Fibroblast of skin of scalp (primary cell): ENCODE results near the gene TEX36.
"Not testable (repeated sequence)": the region's sequence is repeated elsewhere in the genome, so short reads cannot be mapped to it uniquely, and the experiment has no call there.

Experiments
- DNase-seq: peaks from one replicate; pipeline ENCODE4 v3.0.0-alpha.2; 2013

Gene TEX36

DNA sequence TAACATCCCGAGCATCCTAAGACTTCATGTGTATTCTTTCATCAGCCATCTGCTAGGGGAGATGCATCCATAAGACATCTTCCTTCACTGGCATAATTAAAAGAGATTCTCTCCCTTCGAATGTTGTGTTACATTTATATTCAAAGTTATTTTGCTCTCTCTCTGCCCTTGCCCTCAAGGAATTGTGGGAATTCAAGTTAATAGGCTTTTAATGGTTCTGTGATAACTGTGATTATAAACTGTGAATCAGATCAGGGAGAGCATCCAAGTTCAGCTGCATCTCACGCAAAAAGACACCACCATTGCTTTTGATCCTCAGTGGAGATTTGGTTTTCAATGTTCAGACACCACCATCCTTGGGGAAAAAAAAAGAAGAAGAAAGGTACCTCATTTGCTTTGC is 9.2 kb upstream of the TEX36 start:
- no peak for DNase-seq

DNA sequence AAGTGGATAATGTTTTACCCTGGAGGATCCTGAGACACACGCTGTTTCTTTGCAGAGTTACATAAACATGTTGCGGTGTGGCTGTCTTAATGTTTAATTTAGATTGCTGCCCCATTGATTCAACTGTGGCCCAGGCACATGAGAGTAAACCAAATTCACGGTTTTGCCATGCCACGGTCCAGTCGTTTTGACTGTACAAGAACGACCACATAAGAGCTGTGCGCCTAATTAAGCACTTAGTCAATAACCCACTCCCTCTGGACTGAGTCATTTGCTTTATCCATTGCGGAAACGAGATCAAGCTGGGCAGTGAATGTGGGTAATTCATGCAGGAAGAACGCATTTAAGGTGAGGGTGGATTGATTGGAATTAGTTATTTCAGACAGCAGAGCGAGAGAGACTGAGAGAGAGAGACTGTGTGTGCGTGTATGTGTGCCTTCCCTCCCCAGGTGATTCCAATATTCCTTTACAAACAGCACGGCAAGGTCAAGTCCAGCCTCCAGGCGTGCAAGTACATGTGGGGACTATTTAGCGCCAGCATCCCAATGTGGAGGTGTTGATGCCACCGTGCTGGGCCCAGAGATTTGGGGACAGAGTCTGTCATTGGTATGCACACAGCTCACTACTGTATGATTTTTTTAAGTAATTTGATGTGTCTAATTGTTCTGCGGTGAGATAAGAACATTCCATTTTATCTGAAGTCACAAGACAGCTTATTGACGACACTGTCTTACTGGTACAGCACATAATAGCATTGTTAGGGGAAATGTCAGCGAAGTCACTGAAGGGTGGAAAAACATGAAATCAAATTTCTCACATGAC is 8.4 kb upstream of the TEX36 start:
- DNase-seq: no peak

DNA sequence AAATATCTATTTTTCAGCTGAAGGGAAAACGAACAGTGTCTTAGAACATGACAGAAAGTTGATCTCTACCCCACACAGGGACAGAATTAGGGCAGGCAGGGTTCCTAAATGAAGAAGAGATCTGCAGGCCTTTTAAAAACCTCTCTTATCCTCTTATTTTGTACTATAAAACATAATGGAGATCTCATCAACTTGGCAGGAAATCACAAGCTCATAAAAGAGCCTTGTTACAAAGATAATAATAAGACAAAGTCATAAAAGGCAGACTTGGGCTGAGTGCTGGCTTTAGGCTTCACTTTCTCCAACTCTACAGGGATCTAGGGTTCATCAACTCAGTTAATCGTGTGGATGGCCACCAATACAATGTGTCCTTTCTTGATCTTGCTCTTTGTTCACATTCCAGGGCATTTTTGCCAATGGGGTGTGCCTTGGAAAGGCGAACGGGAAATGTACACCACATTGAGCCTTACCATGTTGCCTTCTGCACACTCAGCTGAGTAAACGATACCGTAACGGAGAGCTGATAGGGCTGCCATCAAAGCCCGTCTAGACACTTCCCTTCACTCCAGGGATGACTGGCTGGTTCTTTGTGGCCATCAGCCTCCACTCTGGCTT is 7.1 kb upstream of the TEX36 start:
- no peak for DNase-seq

DNA sequence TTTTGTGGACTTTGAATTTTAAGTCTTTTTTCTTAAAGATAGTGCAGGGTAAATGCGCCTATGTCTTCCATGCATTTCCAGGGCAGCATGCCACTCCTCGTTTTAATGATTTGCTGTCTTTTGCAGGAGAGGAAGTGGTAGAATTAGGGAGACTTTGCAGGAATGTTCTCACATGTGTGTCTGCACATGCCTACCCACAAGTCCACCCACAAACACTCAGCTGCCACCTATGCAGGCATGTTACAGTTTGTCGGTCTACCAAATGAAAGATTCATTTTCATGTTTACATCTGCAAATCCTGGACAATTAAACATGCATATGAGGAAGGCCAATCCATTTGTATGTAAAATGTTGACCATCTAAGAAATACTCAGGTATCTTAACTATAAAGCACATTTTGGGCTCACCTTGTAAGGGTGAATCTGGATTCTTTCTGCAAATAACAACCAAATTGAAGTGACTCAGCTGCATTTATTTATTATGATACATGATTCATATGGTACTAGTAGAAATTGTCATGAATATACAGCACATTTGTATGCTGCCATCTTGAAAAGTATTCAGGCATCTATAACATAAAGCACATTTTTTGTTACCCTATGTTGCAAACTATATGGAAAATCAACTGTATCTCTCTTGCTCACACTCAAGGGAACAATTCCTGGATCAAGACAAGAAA is 4.7 kb upstream of the TEX36 start:
- no peak for DNase-seq

DNA sequence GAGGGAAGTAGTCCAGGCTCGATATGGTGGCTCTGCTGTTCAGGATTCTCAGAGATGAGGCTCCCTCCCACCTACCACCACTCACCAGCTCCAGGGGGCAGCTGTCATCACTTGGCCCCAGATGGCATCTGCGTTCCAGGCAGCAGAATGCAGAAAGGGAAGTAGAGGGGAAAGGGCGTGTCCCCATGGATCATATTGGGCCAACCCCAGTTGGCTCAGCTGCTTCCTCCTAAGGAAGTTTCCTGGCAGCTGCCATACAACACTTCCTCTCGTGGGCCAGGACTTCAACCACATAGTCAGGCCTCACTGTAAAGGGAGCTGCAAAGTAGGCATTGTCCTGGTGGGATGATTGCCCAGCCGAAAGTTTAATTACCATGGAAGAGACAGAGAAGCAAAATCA is 1.6 kb upstream of the TEX36 start:
- DNase-seq: no peak

DNA sequence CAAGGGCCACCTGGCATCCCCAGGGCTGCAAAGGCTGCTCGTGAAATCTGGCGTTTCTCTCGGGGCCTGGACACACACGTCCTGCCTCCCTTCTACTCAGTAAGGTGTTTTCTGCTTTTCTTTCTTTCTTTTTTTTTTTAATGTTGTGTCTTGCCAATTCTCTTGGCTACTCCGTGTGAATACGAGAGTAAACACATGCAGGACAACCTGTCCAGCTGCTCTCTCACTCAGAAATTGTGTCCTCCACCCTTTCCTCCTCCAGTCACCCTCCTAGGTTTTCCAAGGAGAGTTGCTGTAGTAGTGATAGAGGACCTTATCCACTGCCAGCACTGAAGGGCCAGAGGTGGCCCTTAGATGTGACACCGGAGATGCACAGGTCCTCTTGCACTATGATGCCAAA is 858 bp upstream of the TEX36 start:
- DNase-seq: no peak

DNA sequence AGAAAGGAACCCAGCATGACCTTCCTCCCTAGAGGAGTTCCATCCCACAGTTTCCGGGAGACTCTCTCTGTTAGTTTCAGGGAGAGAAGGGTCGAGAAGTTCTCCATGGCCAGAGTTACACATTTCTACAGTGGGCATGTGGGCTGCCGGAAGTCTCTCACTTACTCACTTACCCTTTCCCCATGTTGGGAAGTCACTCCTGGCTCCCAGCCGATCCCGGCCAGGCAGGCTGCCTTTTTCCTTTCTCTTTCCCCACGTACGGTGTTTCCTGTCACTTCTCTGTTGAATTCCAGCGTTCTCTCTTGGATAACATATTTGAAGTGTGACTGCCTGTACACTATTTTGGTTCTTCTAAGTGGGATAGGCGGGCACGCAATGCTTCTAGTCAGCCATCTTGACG is 3.5 kb downstream of the TEX36 start:
- no peak for DNase-seq

DNA sequence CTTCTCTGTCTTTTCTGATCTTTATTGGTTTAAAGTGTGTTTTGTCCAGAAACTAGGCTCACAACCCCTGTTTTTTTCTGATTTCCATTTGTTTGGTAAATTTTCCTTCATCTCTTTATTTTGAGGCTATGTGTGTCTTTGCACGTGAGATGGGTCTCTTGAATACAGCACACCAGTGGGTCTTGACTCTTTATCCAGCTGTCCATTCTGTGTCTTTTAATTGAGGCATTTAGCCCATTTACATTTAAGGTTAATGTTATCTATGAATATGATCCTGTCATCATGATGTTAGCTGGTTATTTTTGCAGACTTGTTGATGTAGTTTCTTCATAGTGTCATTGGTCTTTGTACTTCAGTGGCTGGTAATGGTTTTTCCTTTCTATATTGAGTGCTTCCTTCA is 10.1 kb downstream of the TEX36 start:
- DNase-seq: no peak

DNA sequence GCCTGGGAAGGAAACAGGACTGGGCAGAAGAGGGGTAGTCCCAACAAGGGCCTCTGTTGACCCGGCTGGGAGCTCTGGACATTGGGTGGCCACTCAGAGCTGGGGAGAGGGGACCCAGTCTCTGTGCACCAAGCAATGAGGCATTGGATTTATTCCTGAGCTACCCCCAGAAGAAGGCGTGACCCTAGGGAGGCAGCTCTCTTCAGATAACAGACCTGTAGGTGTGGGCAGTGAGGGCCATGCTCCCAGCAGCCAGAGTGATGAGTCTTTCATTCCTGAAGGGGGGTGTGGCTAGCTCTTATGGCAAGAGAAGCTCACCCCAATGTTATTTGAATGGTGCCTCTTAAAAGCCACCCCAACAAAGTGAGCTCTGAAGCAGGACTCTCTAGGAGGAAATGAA is 20.4 kb downstream of the TEX36 start:
- DNase-seq: peak; percentile 20

DNA sequence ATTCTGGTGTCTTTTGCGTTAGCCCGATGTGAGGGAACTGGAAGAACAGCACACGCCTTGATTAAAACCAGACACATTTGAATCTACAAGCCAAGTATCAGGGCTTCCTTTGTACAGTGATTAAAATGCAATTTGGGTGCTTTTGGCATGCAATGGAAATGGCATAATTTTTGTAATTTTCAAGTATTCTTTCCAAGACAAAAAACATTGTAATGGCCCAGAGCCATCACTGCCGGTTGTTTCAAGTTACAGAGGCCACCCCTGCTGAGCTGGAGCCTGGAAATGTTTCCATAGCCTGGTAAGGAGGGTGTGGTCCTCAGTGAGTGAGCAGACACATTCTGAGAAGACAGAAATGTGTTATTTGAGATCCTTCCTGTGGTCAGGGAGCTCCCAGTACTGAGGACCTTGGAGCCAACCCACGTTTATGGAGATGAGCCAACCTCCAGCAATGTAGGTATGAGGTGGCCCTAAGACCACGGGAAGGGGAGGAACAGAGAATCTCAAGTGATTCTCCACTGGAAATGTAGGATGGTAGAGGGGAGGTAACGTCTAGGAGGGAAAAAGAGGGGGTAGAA is 20.9 kb downstream of the TEX36 start:
- DNase-seq: peak; percentile 97

DNA sequence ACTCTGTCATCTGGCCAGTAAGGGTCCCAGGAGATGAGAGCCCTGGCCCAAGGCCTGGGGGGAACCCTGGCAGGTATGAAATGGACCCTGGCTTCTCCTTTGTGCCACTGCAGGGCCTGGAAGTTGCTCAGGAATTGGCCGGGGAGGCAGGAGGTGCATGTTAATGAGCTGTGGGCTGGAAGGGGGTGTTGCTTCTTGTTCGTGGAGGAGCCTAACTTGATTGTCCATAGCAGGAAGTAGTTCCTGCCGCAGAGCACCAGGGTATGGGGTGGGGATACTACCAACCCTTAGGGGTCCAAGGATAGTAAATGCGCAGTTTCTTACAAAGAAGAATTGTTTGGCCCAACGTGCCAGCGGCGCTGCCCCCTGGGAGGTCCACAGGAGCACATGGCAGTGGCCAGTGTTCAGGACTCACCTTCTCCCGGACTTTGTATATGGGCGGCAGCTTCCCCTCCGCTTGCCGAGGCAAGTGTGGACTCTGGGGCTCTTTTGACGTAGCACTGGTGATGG is 21.5 kb downstream of the TEX36 start:
- no peak for DNase-seq

DNA sequence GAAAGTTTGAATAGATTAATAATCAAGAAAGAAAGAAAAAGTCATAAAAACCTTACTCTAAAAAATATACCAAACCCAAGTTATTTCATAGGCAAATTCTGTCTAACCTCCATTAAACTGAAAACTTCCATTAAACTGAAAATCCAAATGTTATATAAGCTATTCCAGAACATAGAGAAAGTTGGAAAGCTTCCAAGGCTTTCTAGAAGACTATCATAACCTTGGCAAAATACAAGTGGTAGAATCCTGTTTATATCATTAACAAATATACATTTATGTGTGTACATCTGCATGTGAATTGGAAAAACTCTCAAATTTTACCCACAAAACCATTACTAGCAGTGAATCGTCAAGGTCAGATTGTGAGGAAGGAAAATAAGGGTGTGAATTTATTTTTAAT is 23.9 kb downstream of the TEX36 start:
- DNase-seq: no peak

DNA sequence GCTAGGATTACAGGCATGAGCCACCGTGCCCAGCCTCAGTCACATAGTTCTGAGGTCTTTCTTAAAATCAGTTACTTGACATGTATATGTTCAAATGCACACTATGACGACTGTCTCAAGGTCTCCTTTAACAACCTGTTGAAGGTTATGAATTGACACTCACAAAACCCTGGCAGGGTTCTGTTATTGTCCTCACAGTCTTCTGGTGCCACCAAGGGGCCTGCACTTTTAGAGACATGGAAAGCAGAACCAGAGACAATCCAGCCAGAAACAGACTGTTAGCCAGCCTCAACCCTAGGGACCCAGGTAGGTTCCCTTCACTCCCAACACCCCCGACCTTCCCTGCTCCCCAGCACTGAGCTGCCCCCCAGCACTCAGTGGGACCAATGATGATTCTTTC is 26.4 kb downstream of the TEX36 start:
- DNase-seq: no peak

DNA sequence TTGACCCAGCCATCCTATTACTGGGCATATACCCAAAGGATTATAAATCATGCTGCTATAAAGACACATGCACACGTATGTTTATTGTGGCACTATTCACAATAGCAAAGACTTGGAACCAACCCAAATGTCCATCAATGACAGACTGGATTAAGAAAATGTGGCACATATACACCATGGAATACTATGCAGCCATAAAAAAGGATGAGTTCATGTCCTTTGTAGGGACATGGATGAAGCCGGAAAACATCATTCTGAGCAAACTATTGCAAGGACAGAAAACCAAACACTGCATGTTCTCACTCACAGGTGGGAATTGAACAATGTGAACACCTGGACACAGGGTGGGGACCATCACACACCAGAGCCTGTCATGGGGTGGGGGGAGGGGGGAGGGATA is 29.9 kb downstream of the TEX36 start:
- not testable (repeated sequence) for DNase-seq

DNA sequence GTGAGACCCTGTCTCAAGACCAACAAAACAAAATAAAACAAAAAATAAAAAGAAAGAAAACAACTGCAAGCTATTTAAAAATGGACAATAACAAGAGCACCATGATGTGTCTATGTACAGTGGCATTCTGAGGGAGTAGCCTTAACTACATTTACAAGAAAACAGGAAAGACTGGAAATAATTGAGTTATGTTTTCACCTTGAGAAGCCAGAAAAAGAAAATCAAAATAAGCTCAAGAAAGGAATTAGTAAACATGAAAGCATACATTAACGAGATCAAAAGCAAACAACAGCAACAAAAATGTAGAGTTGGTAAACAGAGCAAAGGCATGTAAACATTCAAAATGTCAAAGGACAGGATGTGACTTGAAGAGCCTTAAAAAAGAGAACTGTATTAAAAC is 36.7 kb downstream of the TEX36 start:
- DNase-seq: no peak

DNA sequence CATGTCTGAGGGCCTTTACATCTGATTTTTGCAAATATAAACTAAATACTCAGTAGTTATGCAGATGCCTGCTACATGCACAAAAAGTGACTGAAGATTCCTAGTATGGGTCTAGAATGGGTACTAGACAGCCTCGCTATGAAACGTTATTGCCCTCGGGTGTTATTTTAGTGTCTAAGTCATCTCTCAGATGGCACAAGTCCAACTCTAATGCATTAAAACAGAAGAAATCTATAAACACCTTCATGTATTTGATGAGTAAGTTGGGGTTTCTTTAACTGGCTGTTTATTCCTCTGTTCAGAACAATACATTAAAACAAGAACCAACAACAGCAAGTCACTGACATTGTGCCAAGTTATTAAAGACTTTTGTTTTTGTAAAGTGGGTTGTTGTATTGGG is 41.6 kb downstream of the TEX36 start:
- no peak for DNase-seq

DNA sequence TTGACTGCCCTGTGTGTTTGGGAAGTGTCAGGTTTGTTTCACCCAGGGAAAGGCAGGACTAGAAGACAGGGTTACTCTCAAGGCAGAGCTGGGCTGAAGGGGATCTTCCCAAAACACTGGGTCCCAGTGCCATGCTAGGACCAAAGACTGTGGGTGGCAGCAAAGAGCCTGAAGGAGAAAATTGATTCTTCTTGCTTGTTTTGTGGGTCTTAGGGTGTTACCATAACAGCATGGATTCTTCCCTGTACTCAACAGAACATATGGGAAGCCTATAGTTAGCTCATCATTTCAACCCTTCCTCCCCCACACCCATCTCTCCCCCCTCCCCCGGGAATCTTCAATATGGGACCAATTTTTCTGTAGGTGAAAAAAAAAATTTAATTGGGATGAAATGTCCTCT is 42.3 kb downstream of the TEX36 start:
- DNase-seq: no peak

DNA sequence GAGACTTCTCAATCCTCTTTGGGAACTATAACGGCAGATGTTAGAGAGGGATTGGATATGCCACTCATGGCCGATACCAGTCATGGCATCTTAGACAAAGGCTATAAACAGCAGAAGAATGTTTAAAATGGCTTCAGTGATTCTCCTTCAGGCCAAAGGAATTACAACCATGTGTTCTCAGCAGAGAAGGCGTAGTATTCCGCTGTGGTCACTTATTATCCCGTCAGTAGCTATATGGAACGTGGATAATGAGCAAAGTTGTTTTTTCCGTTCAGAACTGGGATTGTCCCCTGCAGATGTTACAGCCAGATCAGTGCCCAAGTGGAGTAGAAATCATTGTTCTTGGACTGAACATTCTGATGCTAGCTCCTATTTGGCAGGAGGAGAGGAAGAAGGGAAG is 43.1 kb downstream of the TEX36 start:
- peak; percentile 36 for DNase-seq

DNA sequence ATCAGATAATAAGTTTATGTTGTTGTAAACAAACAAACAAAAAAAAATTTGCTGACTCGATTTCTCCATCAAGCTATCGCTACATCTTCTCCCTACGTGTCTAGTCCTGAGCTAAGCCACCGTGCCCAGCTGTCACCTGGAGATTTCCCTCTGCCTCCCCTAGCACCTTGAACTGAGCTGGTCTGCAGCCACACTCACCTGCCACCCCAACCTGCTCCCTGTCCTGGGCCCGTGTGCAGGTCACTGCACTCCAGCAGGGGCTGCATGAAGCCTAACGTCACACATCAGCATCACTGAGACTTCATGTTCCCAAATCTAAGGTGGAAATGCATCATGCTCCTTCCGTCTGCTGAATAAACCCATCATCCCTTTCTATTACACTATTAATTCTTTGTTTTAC is 44.4 kb downstream of the TEX36 start:
- DNase-seq: no peak

DNA sequence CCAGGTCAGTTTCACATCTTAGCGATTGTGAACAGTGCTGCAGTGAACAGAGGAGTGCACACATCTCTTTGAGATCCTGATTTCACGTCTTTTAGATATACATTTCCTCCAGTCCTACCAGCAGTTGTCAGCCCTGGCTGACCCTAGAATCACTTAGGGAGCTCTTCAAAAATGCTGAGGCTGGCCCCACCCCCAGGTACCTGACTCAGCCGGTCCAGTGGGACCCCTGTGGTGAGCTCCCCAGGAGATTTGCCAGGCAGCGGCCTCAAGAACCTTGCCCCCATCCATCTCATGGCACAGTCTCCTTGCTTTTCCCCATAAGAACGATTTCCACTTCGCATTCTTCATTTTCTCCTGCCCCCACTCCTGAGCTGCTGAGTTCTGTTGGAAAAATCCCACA is 45.5 kb downstream of the TEX36 start:
- DNase-seq: no peak

DNA sequence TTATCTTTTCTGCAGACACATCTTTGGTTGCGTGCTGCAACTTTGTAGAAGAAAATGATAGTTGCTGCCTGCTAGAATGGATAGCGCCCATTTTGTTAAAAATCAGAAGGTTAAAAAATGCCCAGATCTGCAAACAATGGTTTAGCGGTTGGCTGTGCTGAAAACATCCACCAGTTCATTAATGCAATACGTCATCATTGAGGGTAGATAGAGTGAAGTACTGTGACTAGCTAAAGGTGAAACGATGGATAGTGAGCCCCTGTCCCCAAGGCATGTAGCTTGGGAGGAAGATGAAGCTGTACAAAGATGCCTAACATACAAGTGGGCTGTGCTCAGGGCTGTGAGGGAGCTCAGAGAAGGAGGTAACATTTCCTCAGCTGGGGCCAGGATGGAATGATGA is 48.4 kb downstream of the TEX36 start:
- no peak for DNase-seq

DNA sequence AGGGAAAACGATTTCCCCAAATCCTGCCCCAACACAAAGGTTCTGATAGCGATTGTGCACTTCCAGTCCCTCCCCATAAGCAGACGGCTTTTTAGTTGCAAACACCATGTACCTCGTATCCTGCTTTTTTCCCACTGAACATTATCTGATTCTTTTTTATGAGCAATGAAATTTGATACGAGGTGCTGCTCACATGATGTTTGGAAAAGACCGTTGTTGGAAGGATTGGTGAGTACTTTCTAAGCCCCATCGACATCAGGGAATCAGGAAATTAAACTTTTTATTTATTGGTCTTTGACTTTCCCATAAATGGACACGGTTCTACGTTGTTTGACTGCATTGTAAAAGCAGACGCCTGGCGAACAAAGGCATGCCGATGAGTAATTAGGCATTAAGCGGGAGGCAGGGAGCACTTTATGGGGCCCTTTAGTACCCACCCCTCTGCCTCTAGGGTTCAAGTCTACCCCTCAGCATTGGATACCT is 49.4 kb downstream of the TEX36 start:
- DNase-seq: peak; percentile 11

DNA sequence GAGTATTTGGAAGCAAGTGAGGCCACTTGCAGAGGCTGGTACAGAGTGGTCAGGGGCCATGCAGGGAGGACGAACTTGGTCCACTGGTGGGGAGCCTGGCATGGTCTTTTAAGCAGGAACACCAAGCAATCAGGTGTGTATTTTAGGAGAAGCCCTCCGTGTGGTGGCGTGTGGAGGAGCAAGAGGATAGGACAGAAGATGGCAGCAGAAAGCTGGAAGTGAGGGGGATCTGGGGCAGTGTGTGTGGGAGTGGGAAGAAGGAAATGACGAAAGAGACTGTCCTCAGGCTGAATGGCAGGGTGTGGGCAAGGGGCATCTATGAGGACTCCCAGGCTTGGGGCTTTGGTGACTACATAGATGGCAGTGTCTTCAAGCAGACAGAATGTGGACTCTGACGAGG is 51.2 kb downstream of the TEX36 start:
- DNase-seq: no peak
